Progenitor cell of endocrine pancreas (in vitro differentiated cells): ENCODE data around the gene ANKDD1B. TPM values are rescaled to one million over a fixed set of nuclear protein-coding genes. Genes with fewer than 3 reads are reported as not detected.
"Not testable (repeated sequence)": the region's sequence is repeated elsewhere in the genome, so short reads cannot be mapped to it uniquely, and the experiment has no call there.

ENCODE experiments used
- DNase-seq: peaks from one replicate; pipeline ENCODE4 v3.0.0; 2021; ENCODE audit warnings: low spot score; ENCODE audit not compliant: unreplicated experiment
- H3K27ac Mint-ChIP-seq: 2 replicates; pipeline ENCODE4 v1.8.0; 2021; ENCODE audit warnings: mild to moderate bottlenecking, moderate library complexity, mixed read lengths
- H3K27me3 Mint-ChIP-seq: 2 replicates; pipeline ENCODE4 v1.8.0; 2021; ENCODE audit warnings: mixed read lengths
- H3K36me3 Mint-ChIP-seq: 2 replicates; pipeline ENCODE4 v1.8.0; 2022; ENCODE audit warnings: mixed read lengths; ENCODE audit not compliant: insufficient read depth
- H3K4me1 Mint-ChIP-seq: 2 replicates; pipeline ENCODE4 v1.8.0; 2021; ENCODE audit warnings: low read depth, mixed read lengths
- H3K4me3 Mint-ChIP-seq: 2 replicates; pipeline ENCODE4 v1.8.0; 2021; ENCODE audit warnings: low read depth, mild to moderate bottlenecking, moderate library complexity, mixed read lengths
- H3K9me3 Mint-ChIP-seq: 2 replicates; pipeline ENCODE4 v1.8.0; 2021; ENCODE audit warnings: low read depth, mixed read lengths
- CTCF ChIP-seq: fragments of 200-600 bp; sonication (generic); IDR thresholded peaks from one replicate; pipeline ENCODE4 v1.5.0; 2021; ENCODE audit warnings: antibody characterized with exemption, mild to moderate bottlenecking; ENCODE audit not compliant: unreplicated experiment
- long read RNA-seq: library from polyadenylated mRNA; unstranded; transcript quantifications from one replicate; pipeline ENCODE4 v2.0.0, GENCODE V29; 2020
- total RNA-seq: library from RNA; stranded (reverse); gene quantifications from 2 replicates; pipeline ENCODE4 v1.2.1, GENCODE V29; 2021

The ANKDD1B gene
- 2.3 and 2.8 TPM in 2 replicates for total RNA-seq
- long read RNA-seq, partial matches to known transcripts, result 0 of 6 reads
- long read RNA-seq, other reads (novel, unspliced or antisense), result 6 of 6 reads

GRCh38 chr5:75611311-75612225 is at the start of gene ANKDD1B:
Gene ANKDD1B (plus strand): TSS chr5:75611453. CDS start chr5:75611635, 182 bp downstream.
- peak; percentile 30 for DNase-seq
- Mint-ChIP-seq H3K4me3 (peak within 1 kb of the TSS; percentile 81), H3K27ac (peak within 1 kb of the TSS; percentile 98), H3K4me1 (peaks cover 15% of the 10 kb centered on the region), H3K36me3 (peaks cover 4% of the 10 kb centered on the region), H3K27me3 (no peaks in the 10 kb centered on the region), H3K9me3 (no peaks in the 10 kb centered on the region)
- TF ChIP-seq CTCF, result no peak

GRCh38 chr5:75565991-75566709 is 45.1 kb upstream of the ANKDD1B start:
- H3K9me3 Mint-ChIP-seq, result peaks cover 25% of the 10 kb centered on the region
- not testable (repeated sequence) for DNase-seq, H3K27ac Mint-ChIP-seq, H3K27me3 Mint-ChIP-seq, H3K4me1 Mint-ChIP-seq, H3K4me3 Mint-ChIP-seq
- peaks cover 31% of the 10 kb centered on the region for H3K36me3 Mint-ChIP-seq

- Mint-ChIP-seq H3K36me3 (peaks cover 26% of the 10 kb centered on the region), H3K27me3 (no peaks in the 10 kb centered on the region), H3K4me3 (no peak overlapping the region), H3K27ac (peak overlapping the region; percentile 13), H3K4me1 (peaks cover 3% of the 10 kb centered on the region), H3K9me3 (peaks cover 21% of the 10 kb centered on the region)
- no peak for TF ChIP-seq CTCF
- no peak for DNase-seq
These were observed 44.4 kb upstream of the ANKDD1B start for GRCh38 chr5:75566710-75567309.

GRCh38 chr5:75567710-75568109 is 43.5 kb upstream of the ANKDD1B start:
- TF ChIP-seq CTCF, result no peak
- no peak for DNase-seq
- peaks cover 19% of the 10 kb centered on the region for H3K36me3 Mint-ChIP-seq
- H3K9me3 Mint-ChIP-seq, result peaks cover 12% of the 10 kb centered on the region
- no peak overlapping the region for H3K27ac Mint-ChIP-seq
- peaks cover 3% of the 10 kb centered on the region for H3K4me1 Mint-ChIP-seq
- no peaks in the 10 kb centered on the region for H3K27me3 Mint-ChIP-seq
- no peak overlapping the region for H3K4me3 Mint-ChIP-seq

- Mint-ChIP-seq H3K9me3 (peaks cover 8% of the 10 kb centered on the region), H3K36me3 (peaks cover 19% of the 10 kb centered on the region), H3K27ac (no peak overlapping the region), H3K4me3 (no peak overlapping the region), H3K4me1 (peaks cover 3% of the 10 kb centered on the region), H3K27me3 (no peaks in the 10 kb centered on the region)
- DNase-seq, result no peak
- TF ChIP-seq CTCF, result no peak
These were observed 43.1 kb upstream of the ANKDD1B start for GRCh38 chr5:75568202-75568601.
